ENCODE measurements around the gene GOLM1. TPM values are rescaled to one million over a fixed set of nuclear protein-coding genes. Genes with fewer than 3 reads are reported as not detected.
"Not testable (repeated sequence)": the region's sequence is repeated elsewhere in the genome, so short reads cannot be mapped to it uniquely, and the experiment has no call there.

GOLM1 gene
- total and polyA plus RNA-seq, 2 of the 8 experiments (the other 6 are each of a cell fraction or from before 2014, with no cell fraction given) = 45.9 to 88.9 TPM

DNA sequence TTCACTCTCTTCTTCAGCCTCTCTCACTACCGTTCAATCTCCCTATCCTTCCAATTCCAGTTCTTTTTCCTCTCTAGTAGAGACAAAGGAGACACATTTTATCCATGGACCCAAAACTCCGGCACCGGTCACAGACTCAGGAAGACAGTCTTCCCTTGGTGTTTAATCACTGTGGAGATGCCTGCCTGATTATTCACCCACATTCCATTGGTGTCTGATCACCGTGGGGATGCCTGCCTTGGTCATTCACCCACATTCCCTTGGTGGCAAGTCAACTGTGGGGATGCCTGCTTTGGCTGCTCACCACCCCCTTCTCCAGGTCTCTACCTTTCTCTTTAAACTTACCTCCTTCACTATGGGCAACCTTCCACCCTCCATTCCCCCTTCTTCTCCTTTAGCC is 47.3 kb upstream of the GOLM1 start:
- H3K9ac ChIP-seq (replicated peaks in 1 of 4; ENCODE audit: extremely low read depth in 1 of 4, low read depth in 3 of 4, low read length in 3 of 4); H2BK120ac ChIP-seq (replicated peaks; ENCODE audit: low read depth, low read length); H3K14ac ChIP-seq (ENCODE audit: insufficient read length); H3K4ac ChIP-seq (replicated peaks; ENCODE audit: insufficient read length, low read depth, low read length); H3K27ac ChIP-seq (ENCODE audit: low read depth, low read length); H3K4me1 ChIP-seq (replicated peaks in 1 of 4; ENCODE audit: control insufficient read depth in 3 of 4, insufficient read depth in 4 of 4, low read length in 3 of 4); H3K23ac ChIP-seq (ENCODE audit: insufficient read length); H3K4me3 ChIP-seq (ENCODE audit: extremely low read depth in 1 of 4, insufficient read depth in 2 of 4, low read depth in 3 of 4, low read length in 4 of 4); H4K91ac ChIP-seq (replicated peaks; ENCODE audit: insufficient read length, low read length); H3K36me3 ChIP-seq (ENCODE audit: control insufficient read depth in 2 of 4, insufficient read depth in 4 of 4, low read length in 3 of 4); H3K56ac ChIP-seq (replicated peaks; ENCODE audit: insufficient read length, low read depth, low read length); FAIRE-seq; H2BK15ac ChIP-seq (ENCODE audit: low read length); H4K5ac ChIP-seq (ENCODE audit: insufficient read length, low read depth, low read length); H3K79me1 ChIP-seq (ENCODE audit: low read depth, low read length); H4K20me1 ChIP-seq (replicated peaks in 1 of 2; ENCODE audit: control insufficient read depth in 1 of 2, insufficient read depth in 2 of 2, low read length in 2 of 2); H2AFZ ChIP-seq (ENCODE audit: low read length); DNase-seq (ENCODE audit: low read depth in 1 of 2, low spot score in 2 of 2); H3K9me3 ChIP-seq (ENCODE audit: insufficient read depth in 2 of 2, low read depth in 1 of 2, low read length in 1 of 2); H2BK12ac ChIP-seq (ENCODE audit: low read depth, low read length); H3K23me2 ChIP-seq (ENCODE audit: low read depth, low read length); POLR2A ChIA-PET (ENCODE audit: partially characterized antibody); H3K27me3 ChIP-seq (replicated peaks in 1 of 4; ENCODE audit: control insufficient read depth in 3 of 4, extremely low read depth in 1 of 4, insufficient read depth in 3 of 4, low read length in 3 of 4); H3K4me2 ChIP-seq (ENCODE audit: insufficient read depth in 1 of 2, low read depth in 2 of 2, low read length in 2 of 2); H3K79me2 ChIP-seq (ENCODE audit: control insufficient read depth in 1 of 2, insufficient read depth in 2 of 2, low read length in 2 of 2); H3K18ac ChIP-seq (ENCODE audit: extremely low read depth, low read length); H2BK5ac ChIP-seq (ENCODE audit: low read depth, low read length); H2AK5ac ChIP-seq (ENCODE audit: low read depth, low read length); H4K8ac ChIP-seq (ENCODE audit: extremely low read depth, insufficient read depth, low read length); H2BK20ac ChIP-seq (ENCODE audit: low read length): not testable (repeated sequence)
- CTCF ChIA-PET (ENCODE audit: partially characterized antibody) = interaction anchor here (1.4 kb wide), 1 partner anchor 55 kb away, joined by 4 read pairs; no protein-coding TSS in a partner anchor
- 91% methylated on average over 4 of the region's 4 CpGs; no CpG with 5 or more reads in 1 of the 2 experiments for WGBS, 2 experiments (ENCODE audit: extremely low coverage in 1 of 2, insufficient coverage in 1 of 2, insufficient read length in 1 of 2, insufficient replicate concordance in 2 of 2, low coverage in 1 of 2, low lambda C conversion rate in 2 of 2, missing lambda C conversion rate in 1 of 2)

DNA sequence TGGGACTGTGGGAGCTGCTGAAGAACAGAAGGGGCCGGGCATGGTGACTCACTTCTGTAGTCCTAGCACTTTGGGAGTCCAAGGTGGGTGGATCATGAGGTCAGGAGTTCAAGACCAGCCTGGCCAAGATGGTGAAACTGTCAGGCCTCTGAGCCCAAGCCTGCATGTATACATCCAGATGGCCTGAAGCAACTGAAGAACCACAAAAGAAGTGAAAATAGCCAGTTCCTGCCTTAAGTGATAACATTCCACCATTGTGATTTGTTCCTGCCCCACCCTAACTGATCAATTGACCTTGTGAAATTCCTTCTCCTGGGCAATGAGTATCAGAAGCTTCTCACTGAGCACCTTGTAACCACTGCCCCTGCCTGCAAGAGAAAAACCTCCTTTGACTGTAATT is 46.6 kb upstream of the GOLM1 start:
- FAIRE-seq; H4K20me1 ChIP-seq (replicated peaks in 1 of 2; ENCODE audit: control insufficient read depth in 1 of 2, insufficient read depth in 2 of 2, low read length in 2 of 2); H3K27ac ChIP-seq (ENCODE audit: low read depth, low read length); H2BK15ac ChIP-seq (ENCODE audit: low read length); H3K79me2 ChIP-seq (ENCODE audit: control insufficient read depth in 1 of 2, insufficient read depth in 2 of 2, low read length in 2 of 2); H2BK5ac ChIP-seq (ENCODE audit: low read depth, low read length); H3K4me3 ChIP-seq (ENCODE audit: extremely low read depth in 1 of 4, insufficient read depth in 2 of 4, low read depth in 3 of 4, low read length in 4 of 4); H2BK20ac ChIP-seq (ENCODE audit: low read length); H3K23ac ChIP-seq (ENCODE audit: insufficient read length); POLR2A ChIA-PET (ENCODE audit: partially characterized antibody); H3K14ac ChIP-seq (ENCODE audit: insufficient read length); H3K4me2 ChIP-seq (ENCODE audit: insufficient read depth in 1 of 2, low read depth in 2 of 2, low read length in 2 of 2); H4K5ac ChIP-seq (ENCODE audit: insufficient read length, low read depth, low read length); DNase-seq (ENCODE audit: low read depth in 1 of 2, low spot score in 2 of 2); H3K56ac ChIP-seq (replicated peaks; ENCODE audit: insufficient read length, low read depth, low read length); H2AK5ac ChIP-seq (ENCODE audit: low read depth, low read length); H4K91ac ChIP-seq (replicated peaks; ENCODE audit: insufficient read length, low read length); H3K4ac ChIP-seq (replicated peaks; ENCODE audit: insufficient read length, low read depth, low read length); H2BK12ac ChIP-seq (ENCODE audit: low read depth, low read length); H3K9ac ChIP-seq (replicated peaks in 1 of 4; ENCODE audit: extremely low read depth in 1 of 4, low read depth in 3 of 4, low read length in 3 of 4); CTCF ChIA-PET (ENCODE audit: partially characterized antibody); H3K79me1 ChIP-seq (ENCODE audit: low read depth, low read length); H2BK120ac ChIP-seq (replicated peaks; ENCODE audit: low read depth, low read length); H3K18ac ChIP-seq (ENCODE audit: extremely low read depth, low read length); H3K23me2 ChIP-seq (ENCODE audit: low read depth, low read length); H3K4me1 ChIP-seq (replicated peaks in 1 of 4; ENCODE audit: control insufficient read depth in 3 of 4, insufficient read depth in 4 of 4, low read length in 3 of 4); H3K27me3 ChIP-seq (replicated peaks in 1 of 4; ENCODE audit: control insufficient read depth in 3 of 4, extremely low read depth in 1 of 4, insufficient read depth in 3 of 4, low read length in 3 of 4); H4K8ac ChIP-seq (ENCODE audit: extremely low read depth, insufficient read depth, low read length); H2AFZ ChIP-seq (ENCODE audit: low read length); H3K36me3 ChIP-seq (ENCODE audit: control insufficient read depth in 2 of 4, insufficient read depth in 4 of 4, low read length in 3 of 4); H3K9me3 ChIP-seq (ENCODE audit: insufficient read depth in 2 of 2, low read depth in 1 of 2, low read length in 1 of 2): not testable (repeated sequence)
- 93% methylated on average over 1 of the region's 1 CpG; no CpG with 5 or more reads in 1 of the 2 experiments for WGBS, 2 experiments (ENCODE audit: extremely low coverage in 1 of 2, insufficient coverage in 1 of 2, insufficient read length in 1 of 2, insufficient replicate concordance in 2 of 2, low coverage in 1 of 2, low lambda C conversion rate in 2 of 2, missing lambda C conversion rate in 1 of 2)
